HG02981 (cell line): ENCODE data around the gene MMS19.
A peak's percentile ranks its signal among the peaks of the same experiment; 100 is the strongest.

ENCODE experiments used
- ATAC-seq: cut with Tn5 transposase; IDR thresholded peaks from one replicate; pipeline ENCODE4 v1.9.1; 2021; ENCODE audit warnings: mild to moderate bottlenecking, moderate library complexity; ENCODE audit not compliant: unreplicated experiment

Gene MMS19

GRCh38 chr10:97465982-97466381, 32.2 kb downstream of the MMS19 start:
- ATAC-seq, result no peak

DNA sequence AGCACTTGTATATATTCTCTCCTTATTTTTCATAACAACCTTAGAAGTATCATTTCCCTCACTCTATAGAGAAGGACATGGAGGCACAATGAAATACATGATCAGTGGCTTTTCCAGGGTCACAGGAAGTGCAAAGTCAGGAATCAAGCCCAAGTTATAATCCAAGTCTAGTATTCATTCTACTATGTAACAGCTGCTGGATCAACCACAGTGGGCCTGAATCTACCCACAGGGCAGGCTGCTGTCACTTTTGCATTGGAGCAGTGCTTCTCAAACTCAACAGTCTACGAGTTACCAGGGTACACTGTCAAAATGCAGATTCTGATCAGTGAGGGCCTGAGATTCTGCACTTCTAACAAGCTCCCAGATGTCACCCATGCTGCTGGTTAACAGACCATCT, 34.0 kb downstream of the MMS19 start:
- no peak for ATAC-seq

DNA sequence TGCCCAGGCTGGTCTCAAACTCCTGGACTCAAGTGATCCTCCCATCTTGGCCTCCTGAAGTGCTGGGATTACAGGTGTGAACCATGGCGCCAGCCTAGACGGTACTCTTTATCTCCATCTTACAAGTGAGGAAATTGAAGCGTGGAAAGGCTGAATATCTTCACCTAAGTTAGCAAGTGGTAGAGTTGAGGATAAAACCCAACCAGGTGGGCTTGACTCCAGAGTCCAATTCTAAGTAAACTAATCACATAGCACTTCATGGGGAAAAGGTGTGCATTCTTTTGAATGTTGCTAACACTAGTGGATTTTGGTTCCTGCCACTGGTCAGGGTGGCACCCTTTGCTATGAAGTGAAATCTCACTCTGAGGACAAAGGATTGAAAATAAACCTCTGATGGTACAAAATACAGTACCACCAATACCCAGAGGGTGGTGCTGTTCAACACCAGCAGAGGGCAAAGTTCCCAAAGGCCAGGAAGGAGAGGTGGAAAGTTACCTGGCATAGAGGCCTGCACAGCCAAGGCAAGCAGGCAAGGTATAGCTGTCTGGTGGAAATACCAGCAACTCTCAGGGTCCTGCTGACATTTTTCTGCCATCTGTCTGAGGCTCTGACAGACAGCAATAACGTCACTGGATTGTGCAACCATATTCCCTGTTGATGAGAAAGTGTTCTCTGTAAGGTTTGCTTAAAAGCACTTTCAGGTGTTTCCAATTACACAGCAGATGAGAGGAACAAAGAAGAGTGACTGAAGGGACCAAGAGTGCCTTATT, 34.7 kb downstream of the MMS19 start:
- ATAC-seq, result no peak

DNA sequence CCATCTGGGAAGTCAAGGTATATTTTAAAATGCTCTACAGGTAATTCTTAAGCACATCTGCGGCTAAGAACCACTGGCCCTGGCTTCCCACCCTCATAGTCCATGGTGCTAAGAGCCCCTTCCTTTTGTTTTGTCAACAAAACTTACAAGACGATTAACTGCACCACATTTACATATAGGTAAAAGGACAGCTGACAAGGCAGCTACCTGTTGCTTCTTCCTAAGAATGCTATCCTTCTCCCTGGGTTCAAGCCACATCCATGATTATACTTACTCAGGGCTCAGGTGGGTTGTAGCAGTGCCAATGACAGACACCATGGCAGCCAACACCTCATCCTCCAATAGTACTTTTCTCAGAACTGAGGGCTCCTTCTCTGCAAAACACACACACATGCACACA, 35.9 kb downstream of the MMS19 start:
- no peak for ATAC-seq

DNA sequence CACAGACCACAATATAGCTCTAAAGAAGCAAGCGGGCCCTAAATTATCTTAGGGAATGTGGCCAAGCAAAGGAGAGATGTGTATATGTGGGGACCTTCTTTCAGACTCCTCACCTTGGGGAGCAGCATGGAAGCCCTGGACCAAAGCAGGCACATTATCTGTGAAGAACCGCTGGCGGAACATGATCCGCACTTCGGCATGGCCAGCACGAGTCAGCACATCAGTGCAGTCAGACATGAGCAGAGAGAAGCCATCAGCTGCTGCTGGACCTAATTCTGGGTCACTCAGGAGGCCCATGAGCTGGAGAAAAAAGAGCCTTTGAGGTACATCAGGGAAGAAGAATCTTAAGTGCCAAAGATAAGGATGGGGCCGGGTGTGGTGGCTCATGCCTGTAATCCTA, 38.3 kb downstream of the MMS19 start:
- no peak for ATAC-seq

GRCh38 chr10:97459111-97459510, 39.1 kb downstream of the MMS19 start:
- ATAC-seq, result no peak

- no peak for ATAC-seq
These were observed 41.5 kb downstream of the MMS19 start for GRCh38 chr10:97456686-97457065.

DNA sequence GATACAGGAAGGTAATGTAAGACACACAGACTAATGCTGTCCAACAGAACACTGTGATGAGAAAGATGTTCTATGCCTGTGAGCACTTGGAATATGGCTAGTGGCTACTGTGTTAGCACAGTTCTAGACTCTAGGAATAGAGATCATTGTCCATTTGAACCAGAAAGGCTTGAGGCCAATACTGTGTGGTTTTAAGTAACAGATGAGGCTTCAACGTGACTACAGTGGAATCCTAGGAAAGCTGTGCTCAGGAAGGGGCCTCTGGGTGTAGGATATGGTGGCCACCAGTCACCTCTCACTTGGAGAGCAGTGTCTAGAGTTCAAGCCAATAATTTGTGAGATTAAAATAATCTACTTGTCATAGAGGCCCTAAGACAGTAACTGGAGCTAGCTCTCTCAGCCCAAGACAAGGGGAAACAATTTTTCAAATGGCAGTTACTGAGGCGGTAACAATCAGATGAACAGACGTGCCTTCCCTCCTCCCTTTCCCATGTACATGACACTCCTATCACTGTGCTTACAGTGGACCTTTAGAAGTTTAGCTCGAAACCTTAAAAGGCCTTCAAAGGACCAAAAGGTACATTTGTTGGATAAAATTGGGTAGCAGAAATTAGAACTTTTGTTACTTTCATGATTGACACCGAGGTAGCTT, 42.1 kb downstream of the MMS19 start:
- ATAC-seq, result no peak

DNA sequence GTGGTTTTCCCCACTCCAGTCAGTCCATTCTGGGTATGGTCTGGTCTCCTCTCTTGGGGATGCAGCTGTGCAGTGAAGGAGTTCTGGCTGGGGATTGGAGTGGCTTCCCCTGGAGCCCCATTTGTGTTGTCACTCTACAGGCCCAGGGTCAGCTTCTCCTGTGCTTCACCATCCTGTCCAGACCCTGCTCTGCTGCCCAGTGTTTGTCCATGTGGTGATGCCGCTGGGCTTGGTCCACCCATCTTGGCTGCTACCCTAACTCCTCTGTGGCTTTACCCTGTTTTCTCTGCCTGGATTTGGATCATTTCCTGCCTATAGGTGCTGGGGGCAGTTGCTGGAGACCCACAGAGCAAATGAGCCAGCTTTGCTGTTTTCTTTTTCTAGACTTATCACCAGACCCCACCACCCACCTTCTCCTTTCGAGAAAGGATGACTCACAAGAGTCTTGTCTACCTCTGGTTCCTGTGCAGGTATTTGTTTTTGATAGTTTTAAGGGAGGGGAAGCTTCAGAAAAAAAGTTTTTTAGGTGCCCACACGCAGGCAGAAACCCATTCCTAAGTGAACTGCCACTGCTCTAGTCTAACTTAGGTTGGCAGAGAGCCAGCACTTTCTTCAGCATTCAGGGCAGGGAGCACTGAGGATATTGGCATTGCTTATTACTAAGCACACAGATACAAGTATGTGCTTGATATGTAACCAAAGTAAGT, 43.7 kb downstream of the MMS19 start:
- ATAC-seq, result no peak

DNA sequence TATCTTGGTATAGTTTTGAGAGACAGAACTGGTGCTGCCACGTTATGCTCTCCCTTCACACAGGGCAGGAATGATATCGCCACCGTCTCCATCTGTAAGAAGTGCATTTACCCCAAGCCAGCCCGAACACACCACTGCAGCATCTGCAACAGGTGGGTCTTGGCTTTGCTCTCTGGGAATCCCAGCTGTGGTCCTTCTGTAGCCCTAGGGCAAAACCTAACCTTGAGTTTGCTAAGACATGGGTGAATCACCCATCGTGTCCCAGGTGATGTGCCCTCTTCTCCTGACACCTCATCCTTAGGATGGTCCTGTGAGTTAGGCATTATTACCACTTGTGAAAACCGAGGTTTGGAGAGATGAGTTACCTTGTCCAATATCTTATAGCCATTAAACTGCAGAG, 45.9 kb downstream of the MMS19 start:
- ATAC-seq, result no peak

GRCh38 chr10:97451605-97452004, 46.6 kb downstream of the MMS19 start:
- ATAC-seq, result no peak

- no peak for ATAC-seq
These were observed 47.4 kb downstream of the MMS19 start for GRCh38 chr10:97450828-97451227.

DNA sequence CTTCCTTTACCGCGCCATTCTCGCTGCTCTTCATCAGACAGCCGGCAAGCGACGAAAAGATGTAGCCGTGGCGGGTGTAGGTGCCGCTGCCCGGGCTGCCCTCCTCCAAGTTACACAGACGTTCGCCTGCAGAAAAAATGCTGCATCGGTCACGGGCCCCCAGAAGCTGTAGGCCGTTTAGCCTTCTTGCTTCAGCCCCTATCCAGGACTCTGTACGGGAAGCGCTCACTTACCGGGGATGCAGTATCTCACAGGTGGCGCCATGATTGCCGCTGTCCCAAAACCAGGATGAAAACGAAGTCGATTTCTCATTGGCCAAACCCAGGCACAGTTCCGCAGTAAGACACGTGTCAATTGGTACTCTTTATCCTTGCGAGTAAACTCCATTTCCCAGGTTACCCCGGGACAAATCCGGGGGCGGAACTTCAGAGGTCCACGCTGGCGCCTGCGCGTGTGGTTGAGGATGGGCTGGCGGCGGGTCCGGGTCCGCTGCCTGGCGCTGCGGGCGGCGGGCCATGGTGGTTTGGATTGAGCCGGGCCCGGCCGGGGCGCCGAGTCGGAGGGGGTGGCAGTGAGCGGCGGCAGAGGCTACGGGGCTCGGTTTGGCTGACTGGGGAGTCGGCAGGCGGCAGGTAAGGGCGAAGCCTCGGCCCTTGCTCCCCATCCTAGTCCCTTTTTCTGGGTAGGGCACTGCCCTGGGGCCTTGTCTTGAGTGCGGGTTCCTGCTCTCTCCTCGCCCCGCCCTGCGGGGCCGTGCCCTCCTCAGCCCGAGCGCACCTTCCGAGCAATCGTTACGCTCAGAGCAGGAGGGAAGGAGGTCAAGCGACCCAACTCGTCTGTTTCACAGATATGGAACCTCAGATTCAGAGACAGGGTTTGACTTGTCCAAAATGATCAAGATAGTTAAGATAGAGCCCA, 52.2 kb downstream of the MMS19 start, which contains the start of the genes EXOSC1 and ZDHHC16:
TSS of gene EXOSC1 (minus strand) at position 285 of the 918 bp plus-strand sequence. CDS start at position 264, 21 bp downstream.
TSS of gene ZDHHC16 (plus strand) at position 454 of the 918 bp plus-strand sequence. CDS start 5,501 bp downstream, outside the sequence.
- peak; percentile 97 for ATAC-seq

- ATAC-seq, result no peak
These were observed 52.9 kb downstream of the MMS19 start for GRCh38 chr10:97445357-97445721.

GRCh38 chr10:97444212-97444611, 54.0 kb downstream of the MMS19 start:
- ATAC-seq, result no peak

DNA sequence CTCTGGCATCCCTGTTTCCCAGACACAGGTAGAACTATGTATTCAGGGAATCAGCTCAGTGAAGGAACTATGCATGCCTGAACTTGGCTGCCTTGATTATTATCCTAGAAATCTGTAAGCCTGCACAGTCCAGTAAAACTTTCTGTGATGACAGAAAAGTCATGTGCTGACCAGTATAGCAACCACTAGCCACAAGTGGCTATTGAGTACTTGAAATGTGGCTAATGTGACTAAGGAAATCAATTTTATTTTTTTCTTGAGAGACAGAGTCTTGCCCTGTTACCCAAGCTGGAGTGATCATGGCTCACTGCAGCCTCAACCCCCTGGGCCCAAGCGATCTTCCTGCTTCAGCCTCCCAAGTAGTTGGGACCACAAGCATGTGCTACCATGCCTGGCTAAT, 55.9 kb downstream of the MMS19 start:
- no peak for ATAC-seq

- no peak for ATAC-seq
These were observed 63.0 kb downstream of the MMS19 start for GRCh38 chr10:97435211-97435610.

GRCh38 chr10:97434557-97434956, 63.7 kb downstream of the MMS19 start:
- no peak for ATAC-seq

- no peak for ATAC-seq
These were observed 64.2 kb downstream of the MMS19 start for GRCh38 chr10:97434055-97434454.

- no peak for ATAC-seq
These were observed 69.6 kb downstream of the MMS19 start for GRCh38 chr10:97428572-97428981.
